Stimulated activated CD8-positive, alpha-beta memory T cell treated with anti-CD3 and anti-CD28 coated beads, Interleukin-15, amount 100 ng/mL, for 24 hours (primary cell): ENCODE data around the gene TMEM254.
"Not testable (repeated sequence)": the region's sequence is repeated elsewhere in the genome, so short reads cannot be mapped to it uniquely, and the experiment has no call there.

Source experiments
- DNase-seq: peaks from one replicate; pipeline ENCODE4 v3.0.0-alpha.2; 2020; ENCODE audit warnings: low read depth

TMEM254 gene

GRCh38 chr10:80077869-80078447 lies 507 bp upstream of the TMEM254 start:
- no peak for DNase-seq

GRCh38 chr10:80079312-80079719 lies 851 bp downstream of the TMEM254 start:
- no peak for DNase-seq

GRCh38 chr10:80081026-80081425 lies 2.6 kb downstream of the TMEM254 start:
- DNase-seq: no peak

GRCh38 chr10:80081801-80082750 lies 3.6 kb downstream of the TMEM254 start:
- DNase-seq: no peak

- no peak for DNase-seq
Measured at GRCh38 chr10:80090121-80090520, 11.7 kb downstream of the TMEM254 start.

GRCh38 chr10:80094231-80094630 lies 15.8 kb downstream of the TMEM254 start:
- no peak for DNase-seq

- DNase-seq: not testable (repeated sequence)
Measured at GRCh38 chr10:80098272-80098671, 19.8 kb downstream of the TMEM254 start.

GRCh38 chr10:80099295-80099694 lies 20.8 kb downstream of the TMEM254 start:
- DNase-seq: not testable (repeated sequence)

GRCh38 chr10:80100116-80100515 lies 21.7 kb downstream of the TMEM254 start:
- DNase-seq: no peak

- no peak for DNase-seq
Measured at GRCh38 chr10:80100861-80101695, 22.6 kb downstream of the TMEM254 start.

- DNase-seq: no peak
Measured at GRCh38 chr10:80104066-80104926, 25.8 kb downstream of the TMEM254 start.

GRCh38 chr10:80108576-80109239 lies 30.2 kb downstream of the TMEM254 start:
- no peak for DNase-seq

- DNase-seq: no peak
Measured at GRCh38 chr10:80110986-80111385, 32.5 kb downstream of the TMEM254 start.

GRCh38 chr10:80118669-80119068 lies 40.2 kb downstream of the TMEM254 start:
- no peak for DNase-seq

- DNase-seq: no peak
Measured at GRCh38 chr10:80122110-80122710, 43.7 kb downstream of the TMEM254 start.

GRCh38 chr10:80122746-80123145 lies 44.3 kb downstream of the TMEM254 start:
- no peak for DNase-seq

- no peak for DNase-seq
Measured at GRCh38 chr10:80126876-80127275, 48.4 kb downstream of the TMEM254 start.

GRCh38 chr10:80131499-80131901 lies 53.0 kb downstream of the TMEM254 start:
- DNase-seq: no peak

GRCh38 chr10:80132299-80133139 lies 54.1 kb downstream of the TMEM254 start, which contains the start of gene PLAC9:
TSS of gene PLAC9 (plus strand) at chr10:80132730. CDS start at chr10:80132763, 33 bp downstream.
- DNase-seq: no peak
